H1 (cell line): ENCODE measurements around the gene ZNF771.

ENCODE experiments used
- ASH2L ChIP-seq: fragments of 200-600, 300-600 bp; sonication (generic); IDR thresholded peaks from one replicate; pipeline ENCODE4 v1.7.1; 2017; ENCODE audit warnings: low read length
- BCL11A ChIP-seq, 2 experiments: IDR thresholded peaks; one replicate each; pipeline ENCODE4 v1.6.1; 2011; ENCODE audit warnings: low read depth in 2 of 2, low read length in 2 of 2, mild to moderate bottlenecking in 2 of 2
- CEBPB ChIP-seq: IDR thresholded peaks from 2 replicates; pipeline ENCODE4 v1.6.1; 2012; ENCODE audit warnings: low read depth, low read length
- CTCF ChIP-seq, 3 experiments: IDR thresholded peaks; 1 replicate in 2 of 3; 2 replicates in 1 of 3; pipeline versions ENCODE4 v1.5.1 to v1.6.1; 2011; ENCODE audit warnings: low read length in 3 of 3, mild to moderate bottlenecking in 3 of 3, inconsistent platforms in 2 of 3, low read depth in 1 of 3, moderate library complexity in 1 of 3; ENCODE audit not compliant: insufficient read depth in 1 of 3; ENCODE audit errors: control extremely low read depth in 1 of 3
- E2F6 ChIP-seq: IDR thresholded peaks from 2 replicates; pipeline ENCODE4 v1.6.1; 2012; ENCODE audit warnings: inconsistent platforms
- FOSL1 ChIP-seq: IDR thresholded peaks from 2 replicates; pipeline ENCODE4 v1.6.1; 2011; ENCODE audit warnings: mild to moderate bottlenecking, low read depth, low read length, moderate library complexity; ENCODE audit not compliant: insufficient read depth
- JUN ChIP-seq: IDR thresholded peaks from 2 replicates; pipeline ENCODE4 v1.6.1; 2011; ENCODE audit warnings: low read depth, mild to moderate bottlenecking, improper control_type of control experiment, low read length
- MAX ChIP-seq: IDR thresholded peaks from 2 replicates; pipeline ENCODE4 v1.6.1; 2012; ENCODE audit warnings: inconsistent platforms
- SP1 ChIP-seq: IDR thresholded peaks from 2 replicates; pipeline ENCODE4 v1.6.1; 2011; ENCODE audit warnings: low read depth, low read length
- SUZ12 ChIP-seq: fragments of 200-600 bp; sonication (generic); IDR thresholded peaks from 2 replicates; pipeline ENCODE4 v1.6.1; 2012; ENCODE audit warnings: mild to moderate bottlenecking, inconsistent platforms, low read length, moderate library complexity, mixed read lengths
- TAF7 ChIP-seq: optimal IDR thresholded peaks from 2 replicates; pipeline ENCODE3; 2011; ENCODE audit warnings: low read depth, mild to moderate bottlenecking, inconsistent platforms, low read length, moderate library complexity, borderline replicate concordance
- USF2 ChIP-seq: IDR thresholded peaks from 2 replicates; pipeline ENCODE4 v1.6.1; 2011; ENCODE audit warnings: low read length, improper control_type of control experiment

- no peak for TF ChIP-seq USF2
- TF ChIP-seq MAX = no peak
- TF ChIP-seq ASH2L = no peak
- TF ChIP-seq FOSL1 = no peak
- TF ChIP-seq SUZ12 = no peak
- no peak for TF ChIP-seq TAF7
- TF ChIP-seq CEBPB = no peak
- TF ChIP-seq E2F6 = no peak
- TF ChIP-seq CTCF (IDR thresholded peaks at IDR 0.05; ENCODE audit: control extremely low read depth in 1 of 3, insufficient read depth in 1 of 3, low read depth in 1 of 3, low read length in 3 of 3) = no peak
- no peak for TF ChIP-seq BCL11A (IDR thresholded peaks at IDR 0.05; ENCODE audit: low read depth in 2 of 2, low read length in 2 of 2)
- TF ChIP-seq SP1 = no peak
- no peak for TF ChIP-seq JUN
Measured at GRCh38 chr16:30380072-30380802, 27.2 kb upstream of the ZNF771 start.
